Measurements from ENCODE around the gene OTUB2.

Gene OTUB2

DNA sequence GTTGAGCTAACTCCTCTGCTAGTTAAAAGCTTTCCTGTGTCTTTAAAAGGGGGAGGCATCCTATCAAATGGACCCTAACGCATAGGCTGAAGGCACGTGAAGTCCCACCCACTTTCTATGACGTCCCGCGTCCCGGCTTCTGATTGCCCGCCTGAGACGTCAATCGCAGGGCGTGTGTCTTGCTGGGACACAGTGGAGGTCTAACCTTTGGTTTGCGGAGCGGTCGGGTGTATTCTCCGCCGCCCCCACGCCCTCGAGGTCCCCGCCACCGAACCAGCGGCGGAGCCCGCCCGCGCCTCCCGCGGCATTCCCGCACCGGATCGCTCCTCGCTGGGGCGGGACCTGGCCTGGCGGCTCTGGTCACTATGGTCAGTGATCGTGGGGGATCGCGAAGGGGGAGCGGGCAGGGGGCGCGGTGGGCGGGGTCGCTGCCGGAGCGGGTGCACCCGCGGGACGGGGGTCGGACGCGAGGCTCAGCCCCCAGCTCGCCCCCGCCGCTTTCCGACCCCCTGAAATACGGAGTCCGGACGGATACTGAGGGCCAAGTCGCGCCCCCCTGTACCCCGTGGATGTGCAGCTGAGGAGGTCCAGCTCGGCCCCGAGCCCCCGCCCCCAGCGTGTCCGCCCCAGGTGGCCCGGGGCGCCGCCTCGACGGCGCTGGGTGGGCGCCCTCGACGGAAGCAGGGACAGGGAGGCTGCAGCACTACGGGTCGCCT lies at the start of gene OTUB2:
OTUB2 (plus strand) TSS at position 168 of the 716 bp plus-strand sequence; CDS start at position 366, 198 bp downstream.
- peak; percentile 93 to 97 for DNase-seq

DNA sequence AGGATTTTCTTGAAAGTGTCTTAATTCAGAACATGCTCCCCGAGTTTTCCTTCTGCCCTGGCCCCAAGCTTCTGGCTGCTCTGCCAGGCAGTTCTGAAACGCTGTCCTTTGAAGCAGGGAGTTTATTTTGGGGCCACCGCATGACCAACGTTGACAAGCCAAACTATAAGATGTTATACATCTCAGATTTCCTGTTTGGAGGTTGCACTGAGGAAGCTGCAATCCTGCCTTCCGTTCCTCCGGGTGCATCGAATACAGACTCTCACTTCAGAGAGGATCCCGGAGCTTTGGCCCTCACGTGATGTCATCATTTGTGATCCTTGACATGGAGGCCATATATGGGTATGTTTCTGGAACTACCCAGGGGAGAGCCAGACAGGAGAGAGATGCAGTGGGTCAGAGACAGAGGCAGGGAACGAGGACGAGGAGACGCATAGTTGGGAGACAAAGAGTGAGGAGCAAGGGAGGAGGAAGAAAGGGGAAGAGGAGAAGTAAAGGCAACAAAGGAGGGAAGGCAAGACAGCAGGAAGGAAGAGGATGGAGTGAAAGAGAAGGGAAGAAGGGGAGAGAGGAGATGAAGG lies 49.6 kb upstream of the OTUB2 start, which contains the start of gene ASB2:
ASB2 (minus strand) TSS at position 94 of the 581 bp plus-strand sequence. CDS start 12,031 bp downstream, outside the sequence.
- no peak for DNase-seq

GRCh38 chr14:93977171-93977570 lies 49.0 kb upstream of the OTUB2 start:
- DNase-seq = no peak

DNA sequence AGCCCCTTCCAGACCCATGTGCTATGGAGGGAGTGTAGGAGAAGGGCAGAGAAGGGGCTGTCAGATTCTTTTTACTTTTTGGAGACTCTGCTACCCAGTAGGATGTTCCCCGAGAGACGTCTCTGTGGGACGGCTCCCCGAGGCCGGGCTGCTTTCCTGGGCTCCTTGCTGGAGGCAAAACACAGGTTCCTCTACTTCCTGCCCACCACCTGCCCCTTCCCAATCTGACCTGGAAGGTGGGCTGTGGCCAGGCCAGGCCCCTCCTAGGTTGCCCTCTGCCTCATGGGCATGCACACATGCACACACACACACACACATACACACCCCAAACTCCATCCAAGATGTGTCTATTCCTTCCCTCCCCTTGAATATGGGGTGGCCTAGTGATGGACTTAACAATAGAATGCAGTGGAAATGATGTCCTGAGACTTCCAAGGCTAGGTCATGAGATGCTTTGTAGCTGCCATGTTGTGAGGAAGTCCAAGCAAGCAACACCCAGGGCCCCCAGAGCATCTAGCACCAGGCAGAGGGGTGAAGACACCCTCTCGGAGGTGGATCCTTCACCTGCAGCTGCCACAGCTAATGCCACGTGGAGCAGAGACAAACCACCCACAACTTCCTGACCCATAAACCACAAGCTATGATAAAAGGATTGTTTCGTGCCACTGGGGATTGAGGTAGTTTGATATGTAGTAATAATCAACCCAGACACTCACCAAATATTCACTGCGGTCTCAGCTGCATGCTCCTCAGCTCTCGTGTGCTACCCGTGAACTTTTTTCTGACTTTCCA lies 48.2 kb upstream of the OTUB2 start:
- no peak for DNase-seq

GRCh38 chr14:93978735-93979134 lies 47.4 kb upstream of the OTUB2 start:
- no peak for DNase-seq

DNA sequence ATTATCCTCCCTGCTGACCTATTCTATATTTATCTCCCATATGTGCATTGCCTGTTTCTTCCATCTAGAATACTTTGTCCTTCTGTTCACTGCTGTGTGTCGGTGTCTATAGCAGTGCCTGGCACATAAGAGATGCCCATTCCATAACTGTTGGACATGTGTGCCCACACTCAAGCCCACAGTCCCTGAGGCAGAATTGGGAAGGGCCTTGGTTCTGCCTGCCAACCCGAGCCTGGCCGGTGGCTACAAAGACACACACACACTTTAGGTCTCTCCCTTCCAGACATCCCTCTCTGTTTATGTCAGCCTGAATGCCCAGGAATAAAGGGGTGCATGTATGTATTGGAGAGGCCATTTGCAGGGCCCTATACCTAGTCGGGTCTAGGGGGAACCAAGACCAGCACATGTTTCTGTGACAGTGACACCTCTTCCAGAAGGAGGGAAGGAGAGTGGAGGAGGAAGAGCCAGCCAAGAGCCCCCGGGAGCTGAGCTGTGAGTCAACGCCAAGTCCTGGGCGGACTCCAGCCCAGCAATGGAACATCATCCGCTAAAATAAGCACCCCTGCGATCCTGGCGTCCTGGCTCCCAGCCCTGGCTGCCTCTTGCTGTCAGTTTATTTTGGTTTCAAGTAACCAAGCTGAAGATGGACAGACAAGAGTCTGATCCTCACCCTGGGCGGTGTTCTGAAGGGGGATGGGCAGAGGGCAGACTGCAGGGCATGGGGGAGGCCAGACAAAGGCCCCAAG lies 45.5 kb upstream of the OTUB2 start:
- no peak for DNase-seq

GRCh38 chr14:93981316-93982229 lies 44.6 kb upstream of the OTUB2 start:
- no peak for DNase-seq

DNA sequence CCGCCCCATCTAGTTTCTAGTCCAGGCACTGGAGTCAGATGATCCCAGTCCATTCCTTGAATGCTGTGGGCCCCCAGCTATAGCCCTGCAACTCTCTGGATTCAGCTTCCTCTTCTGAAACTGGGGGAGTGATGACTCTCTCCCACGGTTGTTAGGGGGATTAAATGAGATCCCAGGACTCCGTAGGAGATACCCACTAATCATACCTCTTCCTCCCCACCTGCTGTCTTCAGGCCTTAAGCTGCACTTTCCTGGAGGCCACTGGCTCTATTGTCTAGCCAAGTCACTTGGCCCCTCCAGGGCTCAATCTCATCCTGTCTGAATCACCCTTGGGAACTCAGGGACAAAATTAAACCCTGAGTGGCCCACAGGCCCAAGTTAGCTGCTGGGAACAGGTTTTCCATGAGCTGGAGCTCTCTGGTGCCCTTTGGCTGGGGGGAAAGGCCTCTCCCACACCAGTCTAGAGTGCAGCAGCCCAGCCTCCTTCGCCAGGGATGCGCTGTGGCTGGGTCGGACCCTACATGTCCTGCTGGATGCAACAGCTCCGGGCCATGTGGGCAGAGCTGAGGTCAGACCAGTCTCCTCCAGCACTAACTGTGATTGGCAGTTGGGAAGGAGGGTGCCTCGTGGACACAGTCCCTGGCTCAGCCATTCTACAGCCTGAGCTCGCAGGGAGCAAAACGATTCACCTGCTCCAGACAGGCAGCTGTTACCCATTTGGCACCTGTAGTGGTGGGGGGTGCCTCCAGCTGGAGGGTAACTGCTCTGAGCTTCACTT lies 43.7 kb upstream of the OTUB2 start:
- no peak for DNase-seq

DNA sequence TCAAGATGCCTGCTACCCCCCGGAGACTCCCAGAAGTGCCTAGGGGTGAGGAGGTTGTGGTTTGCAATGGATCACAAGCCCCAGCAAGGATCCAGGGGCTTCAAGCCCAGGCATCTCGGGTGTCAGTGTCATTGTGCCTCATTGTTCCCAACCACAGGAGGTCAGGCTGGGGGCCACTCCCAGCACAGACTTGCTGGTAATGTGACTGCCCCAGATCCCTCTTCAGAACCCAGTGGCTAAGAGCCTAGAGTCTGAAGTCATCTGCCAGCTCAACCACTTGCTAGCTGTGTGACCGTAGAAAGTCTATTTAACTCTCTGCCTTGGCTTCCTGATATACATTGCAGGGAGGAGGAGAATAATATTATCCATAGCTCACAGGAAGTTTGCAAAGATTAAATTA lies 42.1 kb upstream of the OTUB2 start:
- no peak for DNase-seq

- DNase-seq = peak in 1 of 2 experiments; percentile 52
These were observed 41.1 kb upstream of the OTUB2 start for GRCh38 chr14:93984987-93985410.

DNA sequence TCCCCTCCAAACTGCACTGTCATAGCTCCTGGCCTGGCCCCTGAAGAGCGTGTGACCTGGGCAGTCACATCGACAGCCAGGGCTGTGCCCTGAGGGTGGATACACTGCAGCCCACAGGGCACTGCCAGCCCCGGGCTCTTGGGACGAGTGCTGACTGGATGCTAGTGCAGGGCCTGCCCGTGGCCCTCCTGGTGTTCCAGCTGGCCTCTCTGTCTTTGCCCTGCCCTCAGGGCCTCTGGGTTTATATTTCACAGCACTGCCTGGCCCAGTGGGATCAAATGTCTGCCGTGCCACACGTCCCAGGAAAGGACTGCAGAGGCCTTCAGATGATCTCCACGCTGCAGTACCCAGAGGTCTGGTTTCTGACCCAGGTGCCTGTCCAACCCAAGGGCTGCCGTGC lies 39.2 kb upstream of the OTUB2 start:
- DNase-seq = no peak

DNA sequence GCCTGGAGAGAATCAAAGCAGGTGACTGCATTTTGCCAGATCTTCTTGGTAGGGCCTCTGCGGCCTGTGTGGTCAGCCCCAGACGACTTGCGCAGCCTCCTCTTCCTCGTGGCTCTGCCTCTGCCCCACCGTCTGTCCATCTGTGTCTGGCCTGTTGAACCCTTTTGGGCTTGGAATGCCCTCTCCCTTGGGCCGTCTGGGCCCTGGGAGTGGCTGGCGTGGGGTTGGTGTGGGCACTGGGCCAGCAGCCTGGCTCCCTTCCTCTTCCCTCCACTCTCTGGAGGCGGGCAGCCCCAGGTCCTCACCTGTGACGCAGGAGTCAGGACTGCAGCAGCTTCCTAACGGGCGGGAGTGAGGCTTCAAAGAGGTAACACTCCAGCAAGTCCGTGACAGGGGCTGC lies 38.8 kb upstream of the OTUB2 start:
- no peak for DNase-seq

DNA sequence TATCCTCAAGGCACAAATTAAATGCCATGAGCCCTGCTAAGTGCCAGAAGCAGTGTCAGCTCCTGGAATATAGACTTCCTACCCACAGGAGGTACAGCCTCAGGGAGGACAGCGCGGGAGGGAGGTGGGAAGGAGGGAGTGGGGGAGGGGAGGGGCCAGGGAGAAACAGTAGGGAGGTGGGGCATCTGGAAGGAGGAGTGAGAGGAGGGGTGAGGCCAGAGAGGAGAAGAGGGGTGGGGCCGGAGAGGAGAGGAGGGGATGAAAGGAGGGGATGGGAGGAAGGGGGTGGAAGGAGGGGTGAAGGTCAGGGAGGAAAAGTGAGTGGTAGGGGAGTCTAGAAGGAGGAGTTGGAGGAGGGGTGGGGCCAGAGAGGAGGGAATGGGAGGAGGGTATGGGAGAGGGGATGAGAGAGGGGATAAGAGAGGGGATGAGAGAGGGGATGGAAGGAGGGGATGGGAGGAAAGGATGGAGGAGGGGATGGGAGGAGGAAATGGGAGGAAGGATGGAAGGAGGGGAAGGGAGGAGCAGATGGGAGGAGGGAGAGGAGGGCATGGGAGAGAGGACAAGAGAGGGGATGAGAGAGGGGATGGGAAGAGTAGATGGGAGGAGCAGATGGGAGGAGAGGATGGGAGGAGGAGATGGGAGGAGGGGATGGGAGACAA lies 38.2 kb upstream of the OTUB2 start:
- no peak for DNase-seq

- no peak for DNase-seq
These were observed 36.2 kb upstream of the OTUB2 start for GRCh38 chr14:93989939-93990338.

- DNase-seq = no peak
These were observed 34.9 kb upstream of the OTUB2 start for GRCh38 chr14:93991212-93991611.

- no peak for DNase-seq
These were observed 34.5 kb upstream of the OTUB2 start for GRCh38 chr14:93991649-93992048.

DNA sequence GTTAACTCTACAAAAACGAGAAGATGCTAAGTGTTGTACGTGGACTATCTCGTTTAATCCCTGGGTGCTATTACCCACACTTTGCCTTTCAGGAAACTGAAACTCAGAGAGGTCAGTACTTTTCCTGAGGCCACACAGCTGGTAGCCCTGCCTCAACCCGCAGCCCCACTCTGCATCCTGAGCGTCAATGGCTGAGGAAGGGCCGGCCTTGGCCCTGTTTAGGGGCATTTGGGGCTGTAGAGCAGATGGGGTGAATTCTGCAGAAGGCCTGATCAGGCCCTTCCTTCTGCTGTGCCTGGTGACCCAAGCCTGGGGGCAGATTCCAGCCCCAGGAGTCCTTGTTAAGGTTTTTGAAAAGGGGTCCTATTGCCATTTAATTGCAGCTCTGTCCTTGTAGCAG lies 32.8 kb upstream of the OTUB2 start:
- DNase-seq = no peak

- DNase-seq = no peak
These were observed 31.0 kb upstream of the OTUB2 start for GRCh38 chr14:93994919-93995682.

DNA sequence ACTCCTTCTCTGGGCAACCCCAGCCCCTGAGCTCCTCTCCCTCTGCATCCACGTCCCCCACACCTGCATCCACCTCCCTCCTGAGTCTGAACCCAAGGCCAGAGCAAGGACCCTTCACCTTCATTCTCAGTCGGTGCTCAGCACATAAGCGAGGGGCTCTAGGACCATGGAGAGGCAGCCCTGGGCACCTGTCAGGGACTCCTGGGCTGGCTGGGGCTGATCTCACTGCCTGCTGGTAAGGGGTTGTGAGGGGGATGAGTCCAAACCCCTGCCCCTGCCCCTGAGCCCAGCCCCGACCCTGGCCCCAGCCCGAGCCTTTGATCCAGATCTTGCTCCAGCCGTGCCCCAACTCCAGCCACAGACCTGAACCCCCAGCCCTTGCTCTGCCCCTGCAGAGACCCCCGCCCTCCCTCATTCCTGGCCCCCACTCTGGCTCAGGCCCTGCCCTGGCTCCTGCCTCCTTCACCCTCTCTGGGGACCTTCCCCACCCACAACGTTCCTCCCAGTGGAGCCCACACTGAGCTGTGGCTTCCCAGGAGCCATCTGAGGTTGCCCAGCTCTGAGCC lies 29.9 kb upstream of the OTUB2 start:
- no peak for DNase-seq

Data from SW 1271 (cell line).